Right cardiac atrium (tissue), 5 donors: ENCODE results near the gene HYAL1. TPM values are rescaled to one million over a fixed set of nuclear protein-coding genes. Genes with fewer than 3 reads are reported as not detected.
A peak's percentile ranks its signal among the peaks of the same experiment; 100 is the strongest.

ENCODE experiments used
- ATAC-seq, 2 donors: fragments of 200-7000 bp; cut with Tn5 transposase; one replicate each; pipeline versions ENCODE4 v1.8.0 to v1.9.1; 2020; ENCODE audit warnings: moderate library complexity in 2 of 2, mild to moderate bottlenecking in 1 of 2
- DNase-seq, 3 donors: peaks; one replicate each; pipeline ENCODE4 v3.0.0-alpha.2; 2020
- H3K27ac ChIP-seq: one replicate; pipeline ENCODE4 v1.5.1; 2013; ENCODE audit warnings: mild to moderate bottlenecking, low read length, control low read depth, moderate library complexity
- H3K27me3 ChIP-seq: one replicate; pipeline ENCODE4 v1.6.1; 2013; ENCODE audit not compliant: control insufficient read depth, insufficient read depth
- H3K4me1 ChIP-seq: one replicate; pipeline ENCODE4 v1.6.1; 2013; ENCODE audit warnings: low read length; ENCODE audit not compliant: control insufficient read depth, insufficient read depth
- H3K4me3 ChIP-seq: one replicate; pipeline ENCODE4 v1.5.1; 2013; ENCODE audit warnings: low read length, control low read depth
- H3K9me3 ChIP-seq: one replicate; pipeline ENCODE4 v1.6.1; 2013; ENCODE audit warnings: low read length; ENCODE audit not compliant: control insufficient read depth
- WGBS: extraction: QIAGEN DNeasy Blood & Tissue Kit; methylation state at CpG from one replicate; pipeline ENCODE4 v1.1.7; 2013; 5-methylcytosine and 5-hydroxymethylcytosine counted together
- intact Hi-C, 4 donors: fragments of 100-400 bp; cut with DNase I; formaldehyde crosslinking; loops; one replicate each; pipeline versions ENCODE4 v1.11.0 to v1.14.0; 2022 to 2023
- polyA plus RNA-seq: library from polyadenylated mRNA; stranded (reverse); fragments of 200-250 nt; gene quantifications from one replicate; pipeline ENCODE4 v1.2.3, GENCODE V29; 2013
- total RNA-seq, 4 donors: library from RNA; stranded (reverse); fragmentation: NEBNext Ultra II Directional; extraction: Animal tissue kit (Norgen Biotek cat#: 25700); gene quantifications; one replicate each; pipeline ENCODE4 v1.2.1, GENCODE V29; 2021
- donor health status: healthy with polysubstance abuse.
- donor health status: DM: no; HTN: yes; CAD: no.
- donor health status: DM: no; HTN: no; CAD: no.
- donor health status: DM: no; HTN: yes; CAD: no; lungs with severe emphysema.
- donor health status: DM: yes; HTN: yes; CAD: no.

The HYAL1 gene
- total and polyA plus RNA-seq, 5 donors, result 17.8 to 33.7 (median 25.4) TPM

DNA sequence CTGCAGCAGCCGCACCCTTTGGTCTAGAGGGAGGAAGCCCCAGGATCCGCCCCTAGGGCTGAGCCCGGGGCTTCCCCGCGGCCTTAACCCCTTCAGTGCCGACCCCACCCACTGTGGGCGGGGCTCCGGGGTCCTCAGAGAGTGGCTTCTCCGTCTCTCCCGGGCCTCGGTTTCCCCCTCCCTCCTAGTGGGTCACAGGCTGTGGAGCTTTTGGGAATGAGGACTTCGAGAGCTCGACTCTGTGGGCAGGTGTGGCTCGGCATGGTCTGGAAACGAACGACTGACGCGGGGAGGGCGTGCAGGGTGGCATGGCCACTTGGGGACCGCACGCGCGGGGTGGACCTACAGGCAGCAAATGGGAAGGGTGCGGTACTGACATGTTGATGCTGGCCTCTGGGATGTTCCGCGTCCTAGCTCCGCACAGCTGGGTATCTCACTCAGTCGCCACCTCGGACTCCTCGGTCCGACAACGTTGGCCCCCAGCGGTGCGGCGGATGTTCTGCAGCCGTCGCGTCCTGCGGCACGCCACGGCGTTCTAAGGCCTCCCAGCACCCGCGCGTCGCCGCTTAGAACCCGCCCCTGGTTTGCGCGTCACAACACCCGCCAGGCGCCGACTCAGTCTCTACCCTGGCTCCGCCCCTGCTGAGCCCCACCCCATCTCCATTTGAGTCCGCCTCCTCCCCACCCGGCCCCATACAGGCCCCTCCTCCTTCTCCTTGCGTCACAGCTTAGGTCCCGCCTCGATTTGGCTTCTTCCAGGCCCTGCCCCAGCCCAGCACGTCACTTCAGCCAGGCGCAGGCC, 4.3 kb downstream of the HYAL1 start, which contains the start of the genes HYAL3 and NAA80:
TSS of gene HYAL3 (minus strand) at position 570 of the 802 bp plus-strand sequence. CDS start 3,803 bp downstream, outside the sequence.
TSS of gene NAA80 (minus strand) at position 570 of the 802 bp plus-strand sequence. CDS start 1,942 bp downstream, outside the sequence.
- WGBS, result under 1% methylated on average over 61 of the region's 61 CpGs
- DNase-seq (peak; percentile 99 to 100 (median 100)), ATAC-seq (peak; percentile 86 to 92)
- Histone ChIP-seq H3K9me3 (no peaks in the 10 kb centered on the region), H3K27me3 (no peaks in the 10 kb centered on the region), H3K4me3 (peak within 1 kb of the TSS; percentile 38), H3K27ac (peak within 1 kb of the TSS; percentile 91), H3K4me1 (peaks cover 10% of the 10 kb centered on the region)
- intact Hi-C loops, result no loop called here

DNA sequence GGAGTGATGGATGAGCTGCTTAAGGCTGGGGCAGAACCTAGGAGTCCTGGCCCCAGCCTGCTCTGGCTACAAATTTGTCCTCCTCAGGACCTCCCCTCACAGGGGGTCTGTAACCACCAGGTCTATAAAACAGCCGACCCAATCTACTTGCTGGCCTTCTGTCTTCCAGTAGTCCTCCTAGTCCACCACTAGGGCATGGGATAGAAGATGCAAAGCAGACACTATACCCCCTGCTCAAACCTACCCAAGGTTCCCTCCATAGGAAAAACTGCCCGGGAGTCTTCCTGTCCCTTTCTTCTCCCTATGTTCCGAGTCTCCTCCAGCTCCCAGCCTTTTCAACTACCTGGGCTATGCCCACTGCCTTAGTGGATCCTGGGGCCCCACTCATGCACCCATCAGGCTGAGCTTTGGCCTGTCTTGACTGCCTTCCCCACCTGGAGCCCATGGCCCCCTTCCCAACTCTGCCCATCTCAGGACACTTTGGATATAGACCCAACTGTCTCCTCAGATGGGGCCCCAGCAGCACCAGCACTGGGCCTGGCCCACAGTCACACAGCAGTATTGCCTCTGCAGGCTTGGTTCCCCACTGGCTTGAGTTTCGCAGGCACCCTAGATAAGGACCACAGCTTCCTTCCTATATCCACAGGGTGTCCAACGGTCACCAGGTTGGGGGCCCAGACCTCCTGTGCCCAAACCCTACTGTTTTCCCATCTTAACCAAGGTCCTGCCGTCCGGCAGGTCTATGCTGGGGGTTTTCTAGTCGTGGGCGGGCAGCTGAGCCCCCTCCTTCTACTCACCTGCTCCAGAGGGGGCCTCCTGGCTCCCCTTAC, 5.3 kb downstream of the HYAL1 start:
- Histone ChIP-seq H3K4me3 (peak overlapping the region; percentile 38), H3K9me3 (no peaks in the 10 kb centered on the region), H3K27ac (no peak overlapping the region), H3K4me1 (peaks cover 10% of the 10 kb centered on the region), H3K27me3 (no peaks in the 10 kb centered on the region)
- ATAC-seq, result no peak
- intact Hi-C loops, result no loop called here
- WGBS, result 40% methylated on average over 9 of the region's 9 CpGs
- DNase-seq, result peak in 1 of 3 donors; percentile 69

DNA sequence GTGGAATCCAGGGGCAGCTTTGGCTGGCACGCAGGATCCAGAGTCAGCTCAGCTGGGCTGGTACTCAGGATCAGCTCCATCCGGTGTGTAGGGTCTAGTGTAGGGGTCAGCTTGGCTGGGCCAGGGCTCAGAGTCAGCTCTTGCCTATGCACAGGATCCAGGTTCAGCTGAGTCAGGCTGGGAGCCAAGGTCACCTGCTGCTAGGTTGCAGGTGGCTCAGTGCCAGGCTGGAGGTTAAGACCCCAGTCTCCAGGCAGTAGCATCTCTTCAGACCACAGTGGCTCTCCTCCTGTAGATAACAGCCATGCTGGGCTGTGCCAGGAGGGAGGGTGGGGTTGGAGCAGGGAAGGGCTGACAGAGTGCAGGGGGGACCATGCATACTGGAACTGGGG, 6.0 kb downstream of the HYAL1 start:
- peak in 1 of 3 donors; percentile 64 for DNase-seq
- H3K9me3 ChIP-seq, result no peaks in the 10 kb centered on the region
- no peaks in the 10 kb centered on the region for H3K27me3 ChIP-seq
- H3K4me1 ChIP-seq, result peaks cover 13% of the 10 kb centered on the region
- 91% methylated on average over 2 of the region's 2 CpGs for WGBS
- no peak overlapping the region for H3K4me3 ChIP-seq
- no peak for ATAC-seq
- intact Hi-C loops, result no loop called here
- H3K27ac ChIP-seq, result no peak overlapping the region

GRCh38 chr3:50296721-50297383, 6.5 kb downstream of the HYAL1 start:
- H3K27me3 ChIP-seq, result no peaks in the 10 kb centered on the region
- peaks cover 13% of the 10 kb centered on the region for H3K4me1 ChIP-seq
- no peak overlapping the region for H3K27ac ChIP-seq
- no peaks in the 10 kb centered on the region for H3K9me3 ChIP-seq
- DNase-seq (peak in 1 of 3 donors; percentile 68), ATAC-seq (no peak)
- H3K4me3 ChIP-seq, result no peak overlapping the region
- intact Hi-C loops, result no loop called here
- 94% methylated on average over 18 of the region's 18 CpGs for WGBS

- Histone ChIP-seq H3K4me3 (no peak overlapping the region), H3K27ac (no peak overlapping the region), H3K4me1 (peaks cover 16% of the 10 kb centered on the region), H3K9me3 (no peaks in the 10 kb centered on the region), H3K27me3 (no peaks in the 10 kb centered on the region)
- DNase-seq (no peak), ATAC-seq (no peak)
- intact Hi-C loops, result no loop called here
- WGBS, result 81% methylated on average over 8 of the region's 8 CpGs
Observed at GRCh38 chr3:50295553-50296431, 7.6 kb downstream of the HYAL1 start.

GRCh38 chr3:50294492-50295403, 8.6 kb downstream of the HYAL1 start:
- Histone ChIP-seq H3K4me1 (peaks cover 10% of the 10 kb centered on the region), H3K9me3 (no peaks in the 10 kb centered on the region), H3K4me3 (no peak overlapping the region), H3K27me3 (no peaks in the 10 kb centered on the region), H3K27ac (no peak overlapping the region)
- intact Hi-C loops, result no loop called here
- WGBS, result 90% methylated on average over 22 of the region's 22 CpGs
- ATAC-seq (no peak), DNase-seq (peak in 1 of 3 donors; percentile 64)

DNA sequence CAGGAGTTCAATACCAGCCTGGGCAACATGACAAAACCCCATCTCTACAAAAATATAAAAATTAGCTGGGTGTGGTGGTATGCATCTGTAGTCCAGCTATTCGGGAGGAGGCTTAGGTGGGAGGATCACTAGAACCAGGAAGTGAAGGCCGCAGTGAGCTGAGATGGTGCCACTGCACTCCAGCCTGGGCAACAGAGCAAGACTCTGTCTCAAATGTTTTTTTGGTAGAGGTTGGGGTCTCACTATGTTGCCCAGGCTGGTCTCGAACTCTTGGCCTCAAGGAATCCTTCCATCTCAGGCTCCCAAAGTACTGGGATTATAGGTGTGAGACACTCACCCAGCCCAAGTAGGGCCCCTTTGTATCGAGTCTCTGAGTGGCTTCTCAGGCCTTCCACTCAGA, 9.3 kb downstream of the HYAL1 start:
- Histone ChIP-seq H3K27ac (no peak overlapping the region), H3K9me3 (no peaks in the 10 kb centered on the region), H3K27me3 (no peaks in the 10 kb centered on the region), H3K4me3 (no peak overlapping the region), H3K4me1 (peaks cover 10% of the 10 kb centered on the region)
- intact Hi-C loops, result no loop called here
- WGBS, result 84% methylated on average over 4 of the region's 4 CpGs
- no peak for DNase-seq
- no peak for ATAC-seq

DNA sequence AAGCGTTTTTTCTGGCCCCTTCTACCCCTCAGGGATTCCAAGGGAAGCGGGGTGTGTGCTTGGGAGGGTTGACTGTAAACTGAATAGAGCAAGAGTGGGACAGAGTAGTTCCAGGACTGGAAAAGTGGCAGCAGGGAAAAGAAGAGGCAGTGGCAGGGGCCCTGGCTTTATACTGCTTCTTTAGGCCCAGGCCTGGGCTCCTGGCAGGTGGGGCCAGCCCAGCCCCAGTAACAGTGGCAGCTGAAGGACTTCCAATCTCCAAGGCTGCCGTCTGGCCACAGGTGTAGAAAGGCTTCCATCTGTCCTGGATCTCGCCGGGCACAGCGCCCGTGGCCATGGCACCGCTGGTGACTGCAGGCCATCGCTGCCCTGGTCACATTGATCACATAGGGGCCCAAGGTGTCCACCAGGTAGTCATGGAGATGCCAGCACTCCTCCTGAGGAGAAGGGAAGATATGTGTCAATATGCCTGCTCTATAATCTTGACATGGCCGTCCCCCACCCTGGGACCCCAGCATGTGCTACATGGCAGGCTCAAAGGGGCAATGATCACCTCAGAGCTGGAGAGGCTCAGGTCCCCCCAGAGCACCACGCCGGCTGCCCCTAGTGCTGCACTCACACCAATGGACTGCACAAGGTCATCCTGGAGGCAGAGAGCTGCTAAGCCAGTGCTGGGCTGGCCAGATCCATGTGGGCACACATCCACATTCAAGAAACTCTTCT, 10.1 kb downstream of the HYAL1 start:
- H3K4me3 ChIP-seq, result no peak overlapping the region
- peaks cover 7% of the 10 kb centered on the region for H3K4me1 ChIP-seq
- DNase-seq (peak in 1 of 3 donors; percentile 69), ATAC-seq (no peak)
- 76% methylated on average over 12 of the region's 12 CpGs for WGBS
- H3K9me3 ChIP-seq, result no peaks in the 10 kb centered on the region
- intact Hi-C loops, result no loop called here
- H3K27me3 ChIP-seq, result no peaks in the 10 kb centered on the region
- peak overlapping the region; percentile 80 for H3K27ac ChIP-seq
